ENCODE measurements around the gene SELENOP. TPM values are rescaled to one million over a fixed set of nuclear protein-coding genes. Genes with fewer than 3 reads are reported as not detected.
A peak's percentile ranks its signal among the peaks of the same experiment; 100 is the strongest.

Gene SELENOP
- total and polyA plus RNA-seq, 2 of the 13 experiments (the other 11 are each of a cell fraction or from before 2014, with no cell fraction given): 1,895 to 2,083 TPM

DNA sequence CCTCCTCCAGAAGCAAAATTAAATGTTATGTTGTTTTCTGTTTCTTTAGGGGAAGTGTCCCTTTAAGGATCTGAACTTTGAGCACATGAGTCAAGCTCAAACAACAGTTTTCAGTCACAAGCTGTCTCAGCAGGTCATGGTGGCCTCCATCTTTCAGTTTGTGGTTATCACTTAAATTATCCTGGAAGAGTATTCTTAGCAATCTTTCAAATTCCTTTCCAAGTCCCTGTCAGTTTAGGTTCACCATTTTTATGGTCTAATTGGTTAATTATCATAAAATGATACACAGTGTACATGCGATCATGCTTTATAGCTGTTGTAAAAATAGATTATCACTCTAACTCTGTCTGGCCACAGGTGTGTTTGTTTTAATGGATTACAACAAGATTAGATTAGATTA is 43.1 kb upstream of the SELENOP start (continued):
- TF ChIP-seq, protein P1, sequence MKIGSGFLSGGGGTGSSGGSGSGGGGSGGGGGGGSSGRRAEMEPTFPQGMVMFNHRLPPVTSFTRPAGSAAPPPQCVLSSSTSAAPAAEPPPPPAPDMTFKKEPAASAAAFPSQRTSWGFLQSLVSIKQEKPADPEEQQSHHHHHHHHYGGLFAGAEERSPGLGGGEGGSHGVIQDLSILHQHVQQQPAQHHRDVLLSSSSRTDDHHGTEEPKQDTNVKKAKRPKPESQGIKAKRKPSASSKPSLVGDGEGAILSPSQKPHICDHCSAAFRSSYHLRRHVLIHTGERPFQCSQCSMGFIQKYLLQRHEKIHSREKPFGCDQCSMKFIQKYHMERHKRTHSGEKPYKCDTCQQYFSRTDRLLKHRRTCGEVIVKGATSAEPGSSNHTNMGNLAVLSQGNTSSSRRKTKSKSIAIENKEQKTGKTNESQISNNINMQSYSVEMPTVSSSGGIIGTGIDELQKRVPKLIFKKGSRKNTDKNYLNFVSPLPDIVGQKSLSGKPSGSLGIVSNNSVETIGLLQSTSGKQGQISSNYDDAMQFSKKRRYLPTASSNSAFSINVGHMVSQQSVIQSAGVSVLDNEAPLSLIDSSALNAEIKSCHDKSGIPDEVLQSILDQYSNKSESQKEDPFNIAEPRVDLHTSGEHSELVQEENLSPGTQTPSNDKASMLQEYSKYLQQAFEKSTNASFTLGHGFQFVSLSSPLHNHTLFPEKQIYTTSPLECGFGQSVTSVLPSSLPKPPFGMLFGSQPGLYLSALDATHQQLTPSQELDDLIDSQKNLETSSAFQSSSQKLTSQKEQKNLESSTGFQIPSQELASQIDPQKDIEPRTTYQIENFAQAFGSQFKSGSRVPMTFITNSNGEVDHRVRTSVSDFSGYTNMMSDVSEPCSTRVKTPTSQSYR (CRISPR knock-in tag; IDR thresholded peaks at IDR 0.05; ENCODE audit: borderline replicate concordance): no peak
- TF ChIP-seq ZNF446 (CRISPR knock-in tag; IDR thresholded peaks at IDR 0.05): no peak
- TF ChIP-seq MXD4 (CRISPR knock-in tag; IDR thresholded peaks at IDR 0.05): no peak
- no peak for TF ChIP-seq ATRX (CRISPR knock-in tag; IDR thresholded peaks at IDR 0.05; ENCODE audit: borderline replicate concordance)
- peak; percentile 86 for TF ChIP-seq HNF4A (CRISPR knock-in tag; IDR thresholded peaks at IDR 0.05)
- TF ChIP-seq, protein P2, sequence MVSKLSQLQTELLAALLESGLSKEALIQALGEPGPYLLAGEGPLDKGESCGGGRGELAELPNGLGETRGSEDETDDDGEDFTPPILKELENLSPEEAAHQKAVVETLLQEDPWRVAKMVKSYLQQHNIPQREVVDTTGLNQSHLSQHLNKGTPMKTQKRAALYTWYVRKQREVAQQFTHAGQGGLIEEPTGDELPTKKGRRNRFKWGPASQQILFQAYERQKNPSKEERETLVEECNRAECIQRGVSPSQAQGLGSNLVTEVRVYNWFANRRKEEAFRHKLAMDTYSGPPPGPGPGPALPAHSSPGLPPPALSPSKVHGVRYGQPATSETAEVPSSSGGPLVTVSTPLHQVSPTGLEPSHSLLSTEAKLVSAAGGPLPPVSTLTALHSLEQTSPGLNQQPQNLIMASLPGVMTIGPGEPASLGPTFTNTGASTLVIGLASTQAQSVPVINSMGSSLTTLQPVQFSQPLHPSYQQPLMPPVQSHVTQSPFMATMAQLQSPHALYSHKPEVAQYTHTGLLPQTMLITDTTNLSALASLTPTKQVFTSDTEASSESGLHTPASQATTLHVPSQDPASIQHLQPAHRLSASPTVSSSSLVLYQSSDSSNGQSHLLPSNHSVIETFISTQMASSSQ (IDR thresholded peaks at IDR 0.05; ENCODE audit: low read depth): no peak
- TF ChIP-seq, protein P2 (CRISPR knock-in tag; IDR thresholded peaks at IDR 0.05; ENCODE audit: borderline replicate concordance): no peak
- no peak for TF ChIP-seq REPIN1 (CRISPR knock-in tag; IDR thresholded peaks at IDR 0.05; ENCODE audit: borderline replicate concordance, low read depth)
- TF ChIP-seq DPF2 (CRISPR knock-in tag; IDR thresholded peaks at IDR 0.05; ENCODE audit: borderline replicate concordance, low read depth): 0 out of 2 replicates have a peak, but pooled peaks have one; percentile 34
- TF ChIP-seq FOXA3 (CRISPR knock-in tag; IDR thresholded peaks at IDR 0.05): peak; percentile 54
- TF ChIP-seq, protein P3, sequence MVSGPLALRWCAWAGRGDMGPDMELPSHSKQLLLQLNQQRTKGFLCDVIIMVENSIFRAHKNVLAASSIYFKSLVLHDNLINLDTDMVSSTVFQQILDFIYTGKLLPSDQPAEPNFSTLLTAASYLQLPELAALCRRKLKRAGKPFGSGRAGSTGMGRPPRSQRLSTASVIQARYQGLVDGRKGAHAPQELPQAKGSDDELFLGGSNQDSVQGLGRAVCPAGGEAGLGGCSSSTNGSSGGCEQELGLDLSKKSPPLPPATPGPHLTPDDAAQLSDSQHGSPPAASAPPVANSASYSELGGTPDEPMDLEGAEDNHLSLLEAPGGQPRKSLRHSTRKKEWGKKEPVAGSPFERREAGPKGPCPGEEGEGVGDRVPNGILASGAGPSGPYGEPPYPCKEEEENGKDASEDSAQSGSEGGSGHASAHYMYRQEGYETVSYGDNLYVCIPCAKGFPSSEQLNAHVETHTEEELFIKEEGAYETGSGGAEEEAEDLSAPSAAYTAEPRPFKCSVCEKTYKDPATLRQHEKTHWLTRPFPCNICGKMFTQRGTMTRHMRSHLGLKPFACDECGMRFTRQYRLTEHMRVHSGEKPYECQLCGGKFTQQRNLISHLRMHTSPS (CRISPR knock-in tag; IDR thresholded peaks at IDR 0.05; ENCODE audit: low read depth): no peak
- TF ChIP-seq GTF2F1 (IDR thresholded peaks at IDR 0.05; ENCODE audit: low read length): no peak
- TF ChIP-seq HNRNPUL1 (IDR thresholded peaks at IDR 0.05; ENCODE audit: low read depth, low read length): no peak
- peak; percentile 92 for TF ChIP-seq FOSL2 (CRISPR knock-in tag; IDR thresholded peaks at IDR 0.05)
- peak; percentile 53; the same call in 1 of the 2 replicates for TF ChIP-seq ETV5 (CRISPR knock-in tag; IDR thresholded peaks at IDR 0.05; ENCODE audit: borderline replicate concordance)
- TF ChIP-seq MEF2D (CRISPR knock-in tag; IDR thresholded peaks at IDR 0.05): no peak
- TF ChIP-seq XRCC5 (optimal IDR thresholded peaks at IDR 0.05; ENCODE audit: low read length): no peak
- TF ChIP-seq NR2F2 (IDR thresholded peaks at IDR 0.05; ENCODE audit: borderline replicate concordance, low read depth): no peak
- no peak for TF ChIP-seq ZNF263 (CRISPR knock-in tag; IDR thresholded peaks at IDR 0.05)
- no peak for TF ChIP-seq ZNF569 (CRISPR knock-in tag; IDR thresholded peaks at IDR 0.05; ENCODE audit: borderline replicate concordance)
- TF ChIP-seq ISL2 (CRISPR knock-in tag; IDR thresholded peaks at IDR 0.05): peak; percentile 24; the same call in 1 of the 2 replicates
- no peak for TF ChIP-seq ZSCAN30 (CRISPR knock-in tag; IDR thresholded peaks at IDR 0.05)
